Fibroblast of villous mesenchyme (primary cell): ENCODE measurements around the gene COA1. TPM values are rescaled to one million over a fixed set of nuclear protein-coding genes. Genes with fewer than 3 reads are reported as not detected.
"Not testable (repeated sequence)": the region's sequence is repeated elsewhere in the genome, so short reads cannot be mapped to it uniquely, and the experiment has no call there.

Experiments
- DNase-seq: peaks from one replicate; pipeline ENCODE4 v3.0.0-alpha.2; 2010; ENCODE audit warnings: low read depth
- H3K4me3 ChIP-seq: 2 replicates; pipeline ENCODE4 v1.5.1; 2011; ENCODE audit warnings: low read depth, mild to moderate bottlenecking, low read length
- total RNA-seq: library from RNA; depleted of rRNA; stranded (reverse); fragments of >200 nt; gene quantifications from 2 replicates; pipeline ENCODE4 v1.2.3, GENCODE V29; 2012
- TF ChIP-seq, protein P1 (sequence below): IDR thresholded peaks from 2 replicates; pipeline ENCODE4 v1.5.1; 2012; ENCODE audit warnings: low read depth, mild to moderate bottlenecking, low read length; ENCODE audit not compliant: insufficient read depth

The COA1 gene, protein sequence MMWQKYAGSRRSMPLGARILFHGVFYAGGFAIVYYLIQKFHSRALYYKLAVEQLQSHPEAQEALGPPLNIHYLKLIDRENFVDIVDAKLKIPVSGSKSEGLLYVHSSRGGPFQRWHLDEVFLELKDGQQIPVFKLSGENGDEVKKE
- 37.7 and 41.5 TPM in 2 replicates for total RNA-seq

GRCh38 chr7:43729214-43729923 is at the start of gene COA1:
TSS of gene COA1 (minus strand) at chr7:43729523. CDS start at chr7:43648614, 80,909 bp downstream.
- TF ChIP-seq, protein P1, sequence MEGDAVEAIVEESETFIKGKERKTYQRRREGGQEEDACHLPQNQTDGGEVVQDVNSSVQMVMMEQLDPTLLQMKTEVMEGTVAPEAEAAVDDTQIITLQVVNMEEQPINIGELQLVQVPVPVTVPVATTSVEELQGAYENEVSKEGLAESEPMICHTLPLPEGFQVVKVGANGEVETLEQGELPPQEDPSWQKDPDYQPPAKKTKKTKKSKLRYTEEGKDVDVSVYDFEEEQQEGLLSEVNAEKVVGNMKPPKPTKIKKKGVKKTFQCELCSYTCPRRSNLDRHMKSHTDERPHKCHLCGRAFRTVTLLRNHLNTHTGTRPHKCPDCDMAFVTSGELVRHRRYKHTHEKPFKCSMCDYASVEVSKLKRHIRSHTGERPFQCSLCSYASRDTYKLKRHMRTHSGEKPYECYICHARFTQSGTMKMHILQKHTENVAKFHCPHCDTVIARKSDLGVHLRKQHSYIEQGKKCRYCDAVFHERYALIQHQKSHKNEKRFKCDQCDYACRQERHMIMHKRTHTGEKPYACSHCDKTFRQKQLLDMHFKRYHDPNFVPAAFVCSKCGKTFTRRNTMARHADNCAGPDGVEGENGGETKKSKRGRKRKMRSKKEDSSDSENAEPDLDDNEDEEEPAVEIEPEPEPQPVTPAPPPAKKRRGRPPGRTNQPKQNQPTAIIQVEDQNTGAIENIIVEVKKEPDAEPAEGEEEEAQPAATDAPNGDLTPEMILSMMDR: peak; percentile 10
- H3K4me3 ChIP-seq: peak within 1 kb of the TSS; percentile 93
- peak; percentile 90 for DNase-seq

DNA sequence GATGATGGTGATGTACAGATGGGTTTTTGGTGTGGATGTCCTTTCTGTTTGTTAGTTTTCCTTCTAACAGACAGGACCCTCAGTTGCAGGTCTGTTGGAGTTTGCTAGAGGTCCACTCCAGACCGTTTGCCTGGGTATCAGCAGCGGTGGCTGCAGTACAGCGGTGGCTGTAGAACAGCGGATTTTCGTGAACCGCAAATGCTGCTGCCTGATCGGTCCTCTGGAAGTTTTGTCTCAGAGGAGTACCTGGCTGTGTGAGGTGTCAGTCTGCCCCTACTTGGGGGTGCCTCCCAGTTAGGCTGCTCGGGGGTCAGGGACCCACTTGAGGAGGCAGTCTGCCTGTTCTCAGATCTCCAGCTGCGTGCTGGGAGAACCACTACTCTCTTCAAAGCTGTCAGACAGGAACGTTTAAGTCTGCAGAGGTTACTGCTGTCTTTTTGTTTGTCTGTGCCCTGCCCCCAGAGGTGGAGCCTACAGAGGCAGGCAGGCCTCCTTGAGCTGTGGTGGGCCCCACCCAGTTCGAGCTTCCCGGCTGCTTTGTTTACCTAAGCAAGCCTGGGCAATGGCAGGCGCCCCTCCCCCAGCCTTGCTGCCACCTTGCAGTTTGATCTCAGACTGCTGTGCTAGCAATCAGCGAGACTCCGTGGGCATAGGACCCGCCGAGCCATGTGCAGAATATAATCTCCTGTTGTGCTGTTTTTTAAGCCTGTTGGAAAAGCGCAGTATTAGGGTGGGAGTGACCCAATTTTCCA is 49.1 kb upstream of the COA1 start:
- not testable (repeated sequence) for H3K4me3 ChIP-seq, DNase-seq

DNA sequence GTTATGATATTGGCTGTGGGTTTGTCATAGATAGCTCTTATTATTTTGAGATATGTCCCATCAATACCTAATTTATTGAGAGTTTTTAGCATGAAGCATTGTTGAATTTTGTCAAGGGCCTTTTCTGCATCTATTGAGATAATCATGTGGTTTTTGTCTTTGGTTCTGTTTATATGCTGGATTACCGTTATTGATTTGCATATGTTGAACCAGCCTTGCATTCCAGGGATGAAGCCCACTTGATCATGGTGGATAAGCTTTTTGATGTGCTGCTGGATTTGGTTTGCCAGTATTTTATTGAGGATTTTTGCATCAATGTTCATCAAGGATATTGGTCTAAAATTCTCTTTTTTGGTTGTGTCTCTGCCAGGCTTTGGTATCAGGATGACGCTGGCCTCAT is 45.9 kb upstream of the COA1 start:
- not testable (repeated sequence) for H3K4me3 ChIP-seq, DNase-seq

GRCh38 chr7:43773268-43773667 is 43.9 kb upstream of the COA1 start:
- DNase-seq, H3K4me3 ChIP-seq: not testable (repeated sequence)

- DNase-seq: no peak
- TF ChIP-seq, protein P1: no peak
- H3K4me3 ChIP-seq: no peak overlapping the region
These were observed 42.2 kb upstream of the COA1 start for GRCh38 chr7:43771573-43771972.

DNA sequence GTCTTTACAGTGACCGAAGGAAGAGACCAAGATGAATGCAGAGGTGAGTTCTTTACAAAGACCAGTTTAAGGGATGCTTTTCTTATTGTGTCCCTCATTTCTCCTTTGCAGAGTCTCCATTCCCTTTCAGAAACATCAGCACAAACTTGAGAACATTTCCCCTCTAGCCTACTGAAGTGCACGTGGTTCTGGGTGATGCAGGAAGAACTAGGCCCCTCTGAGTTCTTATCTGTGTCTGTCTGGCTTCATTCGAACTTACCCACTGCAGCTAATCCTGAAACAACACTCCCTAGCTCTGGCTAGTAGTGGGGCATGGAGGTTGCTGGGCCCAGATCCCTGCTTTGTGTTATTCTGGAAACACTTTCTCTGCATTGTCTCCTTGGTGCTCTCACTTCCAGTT is 41.8 kb upstream of the COA1 start:
- DNase-seq: no peak
- no peak overlapping the region for H3K4me3 ChIP-seq
- TF ChIP-seq, protein P1: no peak

GRCh38 chr7:43769791-43770465 is 40.6 kb upstream of the COA1 start:
- H3K4me3 ChIP-seq: no peak overlapping the region
- TF ChIP-seq, protein P1: no peak
- no peak for DNase-seq

DNA sequence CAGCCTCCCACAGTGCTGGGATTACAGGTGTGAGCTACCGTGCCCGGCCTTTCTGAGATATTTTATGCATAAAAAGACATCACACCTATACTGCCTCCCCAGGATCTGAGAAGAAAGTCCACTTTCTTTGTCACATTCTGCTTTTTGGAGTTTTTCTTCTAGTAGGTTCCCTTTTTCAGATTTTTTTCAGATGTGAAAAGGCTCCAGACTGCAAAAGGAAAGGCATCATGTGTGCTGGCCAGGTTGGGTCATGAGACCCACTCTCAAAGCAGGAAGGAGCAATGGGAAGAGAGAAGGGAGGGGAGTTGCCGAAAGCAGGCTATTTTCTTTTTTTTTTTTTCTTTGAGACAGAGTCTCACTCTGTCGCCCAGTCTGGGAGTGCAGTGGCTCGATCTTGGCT is 40.0 kb upstream of the COA1 start:
- TF ChIP-seq, protein P1: no peak
- no peak overlapping the region for H3K4me3 ChIP-seq
- no peak for DNase-seq
